Measurements from ENCODE around the gene PTGES3. TPM values are rescaled to one million over a fixed set of nuclear protein-coding genes. Genes with fewer than 3 reads are reported as not detected.

PTGES3 gene
- total RNA-seq, 1 experiment from 2014 or later: 394 TPM

DNA sequence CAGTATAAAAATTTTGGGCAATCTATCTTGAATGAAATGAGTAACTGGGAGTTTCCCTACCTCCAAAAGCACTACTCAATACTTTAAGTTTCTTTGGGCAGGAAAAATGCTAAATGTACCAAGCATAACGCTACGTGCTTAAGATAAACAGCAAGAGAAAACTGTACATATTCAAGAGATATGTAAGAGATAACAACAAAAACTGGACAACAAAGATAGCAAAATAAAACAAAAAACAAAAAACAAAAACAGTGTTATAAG is 20.0 kb downstream of the PTGES3 start:
- peaks cover 83% of the 10 kb centered on the region for H3K36me3 Mint-ChIP-seq
- DNase-seq (ENCODE audit: low spot score): no peak
- H3K4me3 Mint-ChIP-seq: no peak overlapping the region
- H3K27ac Mint-ChIP-seq: no peak overlapping the region
- ATAC-seq: no peak
- H3K9me3 Mint-ChIP-seq: no peaks in the 10 kb centered on the region
- ChIA-PET CTCF (interaction anchor here (2.3 kb wide), 1 partner anchor 32 kb away, joined by 7 read pairs; no protein-coding TSS in a partner anchor), POLR2A (no interaction called here)
- H3K27me3 Mint-ChIP-seq (ENCODE audit: low read depth): no peaks in the 10 kb centered on the region
- TF ChIP-seq CREB1 (CRISPR knock-in tag; IDR thresholded peaks at IDR 0.05) (no peak), NR3C1 (CRISPR knock-in tag; conservative IDR thresholded peaks at IDR 0.05; ENCODE audit: low read depth) (no peak), OVOL2 (CRISPR knock-in tag; IDR thresholded peaks at IDR 0.05; ENCODE audit: borderline replicate concordance) (no peak), SMAD4 (CRISPR knock-in tag; IDR thresholded peaks at IDR 0.05) (no peak)
- TF ChIP-seq, protein P1, sequence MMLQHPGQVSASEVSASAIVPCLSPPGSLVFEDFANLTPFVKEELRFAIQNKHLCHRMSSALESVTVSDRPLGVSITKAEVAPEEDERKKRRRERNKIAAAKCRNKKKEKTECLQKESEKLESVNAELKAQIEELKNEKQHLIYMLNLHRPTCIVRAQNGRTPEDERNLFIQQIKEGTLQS (CRISPR knock-in tag; conservative IDR thresholded peaks at IDR 0.05): no peak
- H3K4me1 Mint-ChIP-seq: no peaks in the 10 kb centered on the region

DNA sequence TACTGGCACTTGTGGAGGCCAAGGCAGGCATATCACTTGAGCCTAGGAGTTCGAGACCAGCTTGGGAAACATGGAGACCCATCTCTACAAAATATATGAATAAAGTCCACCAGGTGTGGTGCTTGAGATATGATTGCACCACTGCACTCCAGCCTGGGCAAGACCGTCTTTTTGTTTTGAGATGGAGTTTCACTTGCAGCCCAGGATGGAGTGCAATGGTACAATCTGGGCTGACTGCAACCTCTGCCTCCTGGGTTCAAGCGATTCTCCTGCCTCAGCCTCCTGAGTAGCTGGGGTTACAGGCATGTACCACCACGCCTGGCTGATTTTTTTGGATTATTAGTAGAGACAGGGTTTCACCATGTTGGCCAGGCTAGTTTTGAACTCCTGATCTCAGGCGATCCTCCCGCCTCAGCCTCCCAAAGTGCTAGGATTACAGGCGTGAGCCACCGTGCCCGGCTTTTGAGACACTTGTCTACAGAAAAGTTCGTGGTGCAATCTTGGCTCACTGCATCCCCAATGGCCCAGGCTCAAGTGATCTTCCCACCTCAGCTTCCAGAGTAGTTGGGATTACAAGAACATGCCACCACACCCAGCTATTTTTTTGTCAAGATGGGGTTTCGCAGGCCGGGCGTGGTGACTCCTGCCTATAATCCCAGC is 26.0 kb downstream of the PTGES3 start:
- DNase-seq (ENCODE audit: low spot score): no peak
- peaks cover 32% of the 10 kb centered on the region for H3K36me3 Mint-ChIP-seq
- no peaks in the 10 kb centered on the region for H3K27me3 Mint-ChIP-seq (ENCODE audit: low read depth)
- no peak overlapping the region for H3K4me3 Mint-ChIP-seq
- no peak overlapping the region for H3K27ac Mint-ChIP-seq
- ChIA-PET CTCF (interaction anchor here (0.7 to 2.5 kb wide), 2 partner anchors 8 to 26 kb away, joined by 3 to 12 read pairs; no protein-coding TSS in a partner anchor), POLR2A (interaction anchor here (0.7 to 1.1 kb wide), 4 partner anchors 15 to 65 kb away, joined by 3 to 9 read pairs (median 5); no protein-coding TSS in a partner anchor)
- ATAC-seq: no peak
- TF ChIP-seq SMAD4 (CRISPR knock-in tag; IDR thresholded peaks at IDR 0.05) (no peak), EMX1 (CRISPR knock-in tag; IDR thresholded peaks at IDR 0.05) (peak; percentile 50; the same call in 1 of the 2 replicates), NFATC4 (CRISPR knock-in tag; IDR thresholded peaks at IDR 0.05) (0 out of 2 replicates have a peak, but pooled peaks have one; percentile 15)
- TF ChIP-seq, protein P2, sequence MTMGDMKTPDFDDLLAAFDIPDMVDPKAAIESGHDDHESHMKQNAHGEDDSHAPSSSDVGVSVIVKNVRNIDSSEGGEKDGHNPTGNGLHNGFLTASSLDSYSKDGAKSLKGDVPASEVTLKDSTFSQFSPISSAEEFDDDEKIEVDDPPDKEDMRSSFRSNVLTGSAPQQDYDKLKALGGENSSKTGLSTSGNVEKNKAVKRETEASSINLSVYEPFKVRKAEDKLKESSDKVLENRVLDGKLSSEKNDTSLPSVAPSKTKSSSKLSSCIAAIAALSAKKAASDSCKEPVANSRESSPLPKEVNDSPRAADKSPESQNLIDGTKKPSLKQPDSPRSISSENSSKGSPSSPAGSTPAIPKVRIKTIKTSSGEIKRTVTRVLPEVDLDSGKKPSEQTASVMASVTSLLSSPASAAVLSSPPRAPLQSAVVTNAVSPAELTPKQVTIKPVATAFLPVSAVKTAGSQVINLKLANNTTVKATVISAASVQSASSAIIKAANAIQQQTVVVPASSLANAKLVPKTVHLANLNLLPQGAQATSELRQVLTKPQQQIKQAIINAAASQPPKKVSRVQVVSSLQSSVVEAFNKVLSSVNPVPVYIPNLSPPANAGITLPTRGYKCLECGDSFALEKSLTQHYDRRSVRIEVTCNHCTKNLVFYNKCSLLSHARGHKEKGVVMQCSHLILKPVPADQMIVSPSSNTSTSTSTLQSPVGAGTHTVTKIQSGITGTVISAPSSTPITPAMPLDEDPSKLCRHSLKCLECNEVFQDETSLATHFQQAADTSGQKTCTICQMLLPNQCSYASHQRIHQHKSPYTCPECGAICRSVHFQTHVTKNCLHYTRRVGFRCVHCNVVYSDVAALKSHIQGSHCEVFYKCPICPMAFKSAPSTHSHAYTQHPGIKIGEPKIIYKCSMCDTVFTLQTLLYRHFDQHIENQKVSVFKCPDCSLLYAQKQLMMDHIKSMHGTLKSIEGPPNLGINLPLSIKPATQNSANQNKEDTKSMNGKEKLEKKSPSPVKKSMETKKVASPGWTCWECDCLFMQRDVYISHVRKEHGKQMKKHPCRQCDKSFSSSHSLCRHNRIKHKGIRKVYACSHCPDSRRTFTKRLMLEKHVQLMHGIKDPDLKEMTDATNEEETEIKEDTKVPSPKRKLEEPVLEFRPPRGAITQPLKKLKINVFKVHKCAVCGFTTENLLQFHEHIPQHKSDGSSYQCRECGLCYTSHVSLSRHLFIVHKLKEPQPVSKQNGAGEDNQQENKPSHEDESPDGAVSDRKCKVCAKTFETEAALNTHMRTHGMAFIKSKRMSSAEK (CRISPR knock-in tag; IDR thresholded peaks at IDR 0.05; ENCODE audit: borderline replicate concordance): peak; percentile 25; the same call in 1 of the 2 replicates
- no peaks in the 10 kb centered on the region for H3K9me3 Mint-ChIP-seq
- H3K4me1 Mint-ChIP-seq: no peaks in the 10 kb centered on the region

- no peak for TF ChIP-seq TEAD1 (CRISPR knock-in tag; IDR thresholded peaks at IDR 0.05)
- no peak for TF ChIP-seq AR (CRISPR knock-in tag; IDR thresholded peaks at IDR 0.05)
- no peak for TF ChIP-seq USF1 (CRISPR knock-in tag; IDR thresholded peaks at IDR 0.05)
- TF ChIP-seq HMGXB4 (CRISPR knock-in tag; IDR thresholded peaks at IDR 0.05): no peak
- TF ChIP-seq NR1H2 (CRISPR knock-in tag; IDR thresholded peaks at IDR 0.05): no peak
- no peak for TF ChIP-seq OVOL2 (CRISPR knock-in tag; IDR thresholded peaks at IDR 0.05; ENCODE audit: borderline replicate concordance)
- TF ChIP-seq CREB1 (CRISPR knock-in tag; IDR thresholded peaks at IDR 0.05): no peak
- TF ChIP-seq SP1 (CRISPR knock-in tag; conservative IDR thresholded peaks at IDR 0.05): no peak
- no peak for TF ChIP-seq FOXK1 (CRISPR knock-in tag; IDR thresholded peaks at IDR 0.05)
- no peak for TF ChIP-seq TEAD4 (CRISPR knock-in tag; IDR thresholded peaks at IDR 0.05)
- Mint-ChIP-seq H3K4me1 (no peaks in the 10 kb centered on the region), H3K4me3 (no peak overlapping the region), H3K36me3 (peaks cover 31% of the 10 kb centered on the region), H3K27me3 (ENCODE audit: low read depth) (no peaks in the 10 kb centered on the region), H3K27ac (0 out of 2 replicates have a peak overlapping the region, but pooled peaks have one; percentile 70), H3K9me3 (no peaks in the 10 kb centered on the region)
- ChIA-PET POLR2A (no interaction called here), CTCF (interaction anchor here (2.5 kb wide), 1 partner anchor 25 kb away, joined by 12 read pairs; no protein-coding TSS in a partner anchor)
- no peak for DNase-seq (ENCODE audit: low spot score)
- no peak for ATAC-seq
Measured at GRCh38 chr12:56661560-56661959, 26.5 kb downstream of the PTGES3 start.
